ENCODE data around the gene KLHL17.

Gene KLHL17

DNA sequence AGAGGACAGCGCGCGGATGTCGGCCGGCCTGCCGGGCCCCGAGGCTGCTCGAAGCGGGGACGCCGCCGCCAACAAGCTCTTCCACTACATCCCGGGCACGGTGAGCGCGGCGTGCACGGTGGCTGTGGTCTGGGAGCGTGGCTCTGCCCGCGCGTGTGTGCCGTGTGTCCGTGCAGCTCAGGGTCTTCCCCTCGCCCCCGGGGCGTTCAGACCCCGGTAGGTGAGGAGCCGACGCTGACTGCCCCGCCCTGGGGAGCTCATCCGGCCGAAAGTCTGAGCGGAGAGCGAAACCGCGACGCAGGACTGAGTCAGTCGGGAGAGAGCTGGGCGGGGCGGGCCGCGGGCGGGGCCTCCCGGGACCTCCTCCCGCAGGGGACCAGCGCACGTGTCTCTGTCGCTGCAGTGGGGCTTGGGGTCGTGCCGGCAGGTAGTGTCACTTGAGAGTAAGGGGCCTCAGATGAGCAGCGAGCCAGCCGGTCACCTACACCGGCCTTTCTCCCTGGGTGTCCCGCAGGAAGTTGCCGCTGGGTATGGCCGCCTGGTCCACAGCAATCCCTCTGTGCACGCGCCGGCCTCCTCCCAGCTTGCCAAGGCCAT is 6.4 kb downstream of the KLHL17 start:
- TF ChIP-seq, protein P1, sequence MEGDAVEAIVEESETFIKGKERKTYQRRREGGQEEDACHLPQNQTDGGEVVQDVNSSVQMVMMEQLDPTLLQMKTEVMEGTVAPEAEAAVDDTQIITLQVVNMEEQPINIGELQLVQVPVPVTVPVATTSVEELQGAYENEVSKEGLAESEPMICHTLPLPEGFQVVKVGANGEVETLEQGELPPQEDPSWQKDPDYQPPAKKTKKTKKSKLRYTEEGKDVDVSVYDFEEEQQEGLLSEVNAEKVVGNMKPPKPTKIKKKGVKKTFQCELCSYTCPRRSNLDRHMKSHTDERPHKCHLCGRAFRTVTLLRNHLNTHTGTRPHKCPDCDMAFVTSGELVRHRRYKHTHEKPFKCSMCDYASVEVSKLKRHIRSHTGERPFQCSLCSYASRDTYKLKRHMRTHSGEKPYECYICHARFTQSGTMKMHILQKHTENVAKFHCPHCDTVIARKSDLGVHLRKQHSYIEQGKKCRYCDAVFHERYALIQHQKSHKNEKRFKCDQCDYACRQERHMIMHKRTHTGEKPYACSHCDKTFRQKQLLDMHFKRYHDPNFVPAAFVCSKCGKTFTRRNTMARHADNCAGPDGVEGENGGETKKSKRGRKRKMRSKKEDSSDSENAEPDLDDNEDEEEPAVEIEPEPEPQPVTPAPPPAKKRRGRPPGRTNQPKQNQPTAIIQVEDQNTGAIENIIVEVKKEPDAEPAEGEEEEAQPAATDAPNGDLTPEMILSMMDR (IDR thresholded peaks at IDR 0.05): no peak

DNA sequence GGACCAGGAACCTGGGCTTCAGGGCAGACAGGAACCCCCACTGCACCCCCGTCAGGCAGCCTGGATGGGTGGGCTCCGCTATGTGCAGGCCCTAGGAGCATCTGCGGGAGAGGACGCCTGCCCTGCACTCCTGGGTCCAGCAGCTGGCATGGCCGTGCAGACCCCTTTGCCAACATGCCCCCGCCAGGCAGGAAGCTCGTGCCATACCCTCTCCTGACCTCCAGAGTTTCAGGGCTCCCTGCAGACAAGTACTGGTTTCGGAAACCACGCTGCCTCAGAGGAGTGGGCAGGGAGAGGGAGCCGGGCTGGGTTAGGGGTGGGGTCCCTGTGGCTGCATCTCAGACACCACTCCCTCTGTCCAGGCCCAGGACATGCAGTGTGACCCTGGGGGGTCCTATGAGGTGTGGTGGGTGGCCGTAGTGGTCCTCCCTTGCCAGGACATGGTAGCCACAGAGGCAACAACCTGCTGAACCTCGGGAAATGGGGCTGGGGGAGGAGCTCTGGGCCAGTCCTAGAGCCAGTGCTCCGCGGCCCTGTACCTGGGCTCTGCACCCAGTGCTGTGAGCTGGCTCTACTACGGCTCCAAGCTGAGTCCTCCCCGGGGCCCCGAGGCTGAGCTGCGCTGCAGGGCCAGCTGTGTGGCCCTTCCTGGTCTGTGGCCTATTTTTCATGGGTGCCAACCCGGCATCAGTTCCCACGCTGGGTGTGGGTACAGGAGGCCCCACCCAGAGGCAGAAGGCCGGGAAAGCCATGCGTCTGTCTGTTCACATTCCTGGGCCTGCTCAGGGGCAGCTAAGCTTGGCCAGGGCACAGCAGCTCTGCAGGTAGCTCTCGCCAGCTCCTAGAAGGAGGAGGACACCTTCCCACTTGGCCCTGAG is 7.3 kb downstream of the KLHL17 start:
- TF ChIP-seq, protein P1 (IDR thresholded peaks at IDR 0.05): no peak

DNA sequence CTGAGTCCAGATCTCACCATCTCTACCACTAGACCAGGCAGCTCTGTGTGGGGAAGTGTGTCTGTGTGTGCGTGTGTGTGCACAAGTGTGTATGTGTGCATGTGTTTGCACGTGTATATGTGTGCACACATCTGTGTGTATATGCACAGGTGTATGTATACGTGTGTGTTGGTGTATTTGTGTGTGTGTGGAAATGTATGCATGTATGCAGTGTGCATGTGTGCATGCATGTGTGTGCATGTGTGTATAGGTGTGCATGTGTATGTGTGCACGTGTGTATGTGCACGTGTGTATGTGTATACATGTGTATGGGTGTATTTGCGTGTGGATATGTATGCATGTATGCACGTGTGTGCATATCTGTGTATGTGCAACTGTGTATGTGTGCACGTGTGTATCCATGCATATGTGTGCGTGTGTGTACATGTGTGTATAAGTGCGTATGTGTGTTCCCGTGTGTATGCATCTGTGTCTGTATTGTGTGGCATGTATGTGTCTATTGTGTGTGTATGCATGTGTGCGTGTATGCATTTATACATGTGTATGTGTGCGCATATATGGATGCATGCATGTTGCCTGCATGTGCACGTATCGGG is 9.0 kb downstream of the KLHL17 start:
- TF ChIP-seq, protein P1 (IDR thresholded peaks at IDR 0.05): no peak

DNA sequence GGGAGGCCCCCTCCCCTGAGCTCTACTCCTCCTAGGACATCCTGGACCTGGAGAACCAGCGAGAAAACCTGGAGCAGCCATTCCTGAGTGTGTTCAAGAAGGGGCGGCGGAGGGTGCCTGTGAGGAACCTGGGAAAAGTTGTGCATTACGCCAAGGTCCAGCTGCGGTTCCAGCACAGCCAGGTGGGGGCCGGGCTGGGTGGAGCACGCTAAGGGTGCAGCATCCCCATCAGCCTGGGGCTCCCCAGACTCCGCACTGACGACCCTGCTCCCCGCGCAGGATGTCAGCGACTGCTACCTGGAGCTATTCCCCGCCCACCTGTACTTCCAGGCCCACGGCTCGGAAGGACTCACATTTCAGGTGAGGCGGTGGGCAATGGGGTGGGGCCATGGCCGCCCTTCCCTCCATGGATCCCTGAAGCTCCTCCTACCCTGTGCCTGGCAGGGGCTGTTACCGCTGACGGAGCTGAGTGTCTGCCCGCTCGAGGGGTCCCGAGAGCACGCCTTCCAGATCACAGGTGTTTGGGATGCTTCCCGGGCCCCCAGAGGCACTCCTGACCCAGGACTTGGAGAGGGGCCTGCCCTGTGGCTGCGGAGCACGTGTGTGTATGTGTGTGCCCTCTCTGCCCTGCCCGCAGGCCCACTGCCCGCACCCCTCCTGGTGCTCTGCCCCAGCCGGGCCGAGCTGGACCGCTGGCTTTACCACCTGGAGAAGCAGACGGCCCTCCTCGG is 10.0 kb downstream of the KLHL17 start:
- TF ChIP-seq, protein P1 (IDR thresholded peaks at IDR 0.05): no peak

DNA sequence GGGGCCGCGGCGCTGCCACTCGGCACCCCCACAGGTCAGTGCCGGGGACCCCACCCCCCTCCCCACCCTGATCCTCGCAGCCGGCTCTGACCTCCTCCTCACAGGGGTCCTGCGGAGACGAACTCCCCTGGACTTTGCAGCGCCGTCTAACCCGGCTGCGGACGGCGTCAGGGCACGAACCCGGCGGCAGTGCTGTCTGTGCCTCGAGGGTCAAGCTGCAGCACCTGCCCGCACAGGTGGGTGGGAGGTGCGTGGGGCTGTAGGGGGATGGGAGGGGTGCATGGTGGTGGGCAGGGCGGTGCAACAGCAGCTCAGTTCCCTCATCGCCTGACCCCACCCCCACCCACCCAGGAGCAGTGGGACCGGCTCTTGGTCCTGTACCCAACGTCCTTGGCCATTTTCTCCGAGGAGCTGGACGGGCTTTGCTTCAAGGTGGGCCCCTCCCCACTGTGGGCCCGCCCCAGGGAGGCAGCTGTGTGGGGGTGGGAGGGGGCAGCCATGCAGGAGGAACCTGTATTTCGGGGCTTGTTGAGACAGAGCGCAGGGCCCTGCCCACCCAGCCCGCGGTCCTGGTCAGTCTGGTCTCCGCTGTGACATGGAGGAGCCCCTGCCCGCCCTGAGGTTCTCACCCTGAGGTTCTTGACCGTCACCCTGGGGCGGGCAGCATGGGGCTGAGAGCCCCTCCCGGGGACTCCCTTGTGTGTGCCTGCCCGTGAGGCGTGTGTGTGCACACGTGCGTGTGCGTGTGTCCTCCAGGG is 10.8 kb downstream of the KLHL17 start:
- TF ChIP-seq, protein P1 (IDR thresholded peaks at IDR 0.05): no peak

DNA sequence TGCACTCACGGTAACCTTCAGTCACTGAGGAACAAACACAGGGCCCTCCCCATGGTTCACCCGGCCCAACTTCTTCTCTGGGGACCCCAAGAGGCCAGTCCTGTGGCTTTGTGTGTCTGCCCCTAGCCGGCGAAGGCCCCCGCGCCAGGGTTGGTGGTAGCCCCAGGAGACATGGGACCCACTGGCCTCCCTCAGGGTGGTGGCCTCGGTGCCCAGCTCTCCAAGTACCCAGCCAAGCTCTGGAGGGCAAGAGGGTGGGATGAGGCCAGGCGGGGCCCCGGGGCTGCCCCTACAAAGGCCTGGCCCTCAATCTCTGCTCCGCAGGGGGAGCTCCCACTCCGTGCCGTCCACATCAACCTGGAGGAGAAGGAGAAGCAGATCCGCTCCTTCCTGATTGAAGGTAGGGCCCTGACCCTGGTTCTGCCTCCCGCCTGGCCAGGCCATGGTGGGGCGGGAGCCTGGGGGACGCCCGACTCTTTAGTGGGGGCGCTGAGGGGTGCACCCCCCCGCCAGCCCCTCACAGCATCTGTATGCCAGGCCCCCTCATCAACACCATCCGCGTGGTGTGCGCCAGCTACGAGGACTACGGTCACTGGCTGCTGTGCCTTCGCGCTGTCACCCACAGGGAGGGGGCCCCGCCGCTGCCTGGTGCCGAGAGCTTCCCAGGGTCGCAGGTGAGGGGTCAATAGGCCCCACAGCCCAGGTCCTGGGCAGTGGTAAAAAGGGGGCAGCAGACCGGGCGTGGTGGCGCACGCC is 11.5 kb downstream of the KLHL17 start:
- TF ChIP-seq, protein P1 (IDR thresholded peaks at IDR 0.05): no peak

Measured in LNCAP (cell line).